Putamen (tissue), 1 donor: ENCODE results near the gene GJD4.

Experiments
- DNase-seq: peaks from one replicate; pipeline ENCODE4 v3.0.0-alpha.2; 2016; ENCODE audit warnings: low spot score

GJD4 gene

DNA sequence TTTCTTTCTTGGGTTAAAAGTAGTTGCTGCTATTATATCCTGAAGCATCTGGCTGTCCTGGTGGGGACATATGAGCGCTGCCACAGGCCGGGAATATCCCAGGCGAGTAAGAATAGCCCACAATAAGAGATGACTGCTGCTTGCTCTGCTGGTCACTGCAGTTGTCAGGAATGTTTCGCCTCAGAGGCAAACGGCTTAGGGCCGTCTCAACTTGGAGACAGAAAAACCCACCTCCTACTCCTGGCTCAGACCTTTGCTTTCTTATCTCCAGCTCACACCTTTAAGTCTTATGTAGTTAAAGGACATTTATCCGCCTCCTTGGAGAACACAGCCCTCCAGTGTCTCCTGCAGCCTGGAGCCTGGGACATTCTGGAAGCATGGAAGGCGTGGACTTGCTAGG, at the start of gene GJD4:
Gene GJD4 (plus strand): TSS at position 151 of the 400 bp plus-strand sequence. CDS start 227 bp downstream, at position 378.
- DNase-seq = no peak

- no peak for DNase-seq
Observed at GRCh38 chr10:35555962-35556930, 48.9 kb upstream of the GJD4 start.

DNA sequence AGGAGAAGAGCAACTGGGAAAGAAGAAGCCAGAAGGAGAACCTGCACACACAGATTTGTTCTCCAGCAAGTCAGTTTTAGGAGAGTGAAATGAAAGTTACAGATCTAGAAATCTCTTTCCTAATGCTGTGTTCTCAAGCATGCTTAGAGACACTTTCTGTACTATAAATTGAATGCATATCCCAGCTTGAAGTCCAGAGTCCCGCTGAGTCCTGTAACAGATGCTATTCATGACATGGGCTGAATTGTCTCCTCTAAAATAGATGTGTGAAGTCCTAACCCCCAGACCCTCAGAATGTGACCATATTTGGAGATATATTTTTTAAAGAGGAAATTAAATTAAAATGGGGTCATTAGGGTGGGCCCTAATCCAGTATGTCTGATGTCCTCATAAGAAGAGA, 46.9 kb upstream of the GJD4 start:
- no peak for DNase-seq

GRCh38 chr10:35559416-35559815, 45.7 kb upstream of the GJD4 start:
- DNase-seq = no peak

GRCh38 chr10:35561715-35562114, 43.4 kb upstream of the GJD4 start:
- peak; percentile 75 for DNase-seq

DNA sequence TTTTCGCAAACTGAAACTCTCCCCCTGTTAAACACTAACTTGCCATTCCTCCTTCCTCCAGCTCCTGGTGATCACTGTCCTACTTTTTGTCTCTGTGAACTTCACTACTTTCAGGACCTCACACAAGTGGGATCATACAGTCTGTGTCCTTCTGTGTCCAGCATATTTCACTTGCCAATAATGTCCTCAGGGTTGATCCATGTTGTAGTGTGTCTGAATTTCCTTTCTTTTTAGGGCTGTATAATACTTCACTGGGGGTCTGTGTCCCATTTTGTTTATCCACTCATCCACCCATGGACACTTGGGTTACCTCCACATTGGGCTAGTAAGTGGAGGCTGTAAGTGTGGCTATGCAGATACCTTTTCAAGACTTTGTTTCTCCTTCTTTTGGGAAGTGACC, 42.7 kb upstream of the GJD4 start:
- DNase-seq = no peak

DNA sequence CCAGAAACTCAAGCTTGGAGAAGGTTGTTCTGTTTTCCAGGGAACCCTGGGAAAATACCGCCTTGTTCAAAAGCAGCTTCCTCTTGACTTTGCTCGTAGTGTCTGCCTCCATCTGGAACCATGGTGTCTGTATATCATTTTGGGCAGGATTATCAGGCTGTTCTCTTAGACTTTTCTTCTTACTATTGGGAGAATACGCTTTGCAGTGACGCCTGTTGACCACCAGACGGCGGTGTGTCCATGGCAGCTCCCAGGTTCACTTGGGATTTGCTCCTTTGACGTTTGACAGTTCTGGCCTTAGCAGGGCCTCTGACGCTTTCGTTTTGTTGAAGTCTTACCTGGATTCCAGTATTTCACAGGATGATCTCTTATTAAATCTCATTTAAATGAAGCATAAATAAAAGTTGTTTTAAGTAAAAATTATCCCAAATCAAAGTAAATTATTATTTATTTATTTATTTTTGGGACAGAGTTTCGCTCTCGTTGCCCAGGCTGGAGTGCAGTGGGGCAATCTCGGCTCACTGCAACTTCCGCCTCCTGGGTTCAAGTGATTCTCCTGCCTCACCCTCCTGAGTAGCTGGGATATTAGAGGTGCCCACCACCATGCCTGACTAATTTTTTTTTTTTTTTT, 41.8 kb upstream of the GJD4 start:
- DNase-seq = peak; percentile 56

- DNase-seq = no peak
Observed at GRCh38 chr10:35564341-35564968, 40.7 kb upstream of the GJD4 start.

- peak; percentile 36 for DNase-seq
Observed at GRCh38 chr10:35565602-35566081, 39.5 kb upstream of the GJD4 start.

DNA sequence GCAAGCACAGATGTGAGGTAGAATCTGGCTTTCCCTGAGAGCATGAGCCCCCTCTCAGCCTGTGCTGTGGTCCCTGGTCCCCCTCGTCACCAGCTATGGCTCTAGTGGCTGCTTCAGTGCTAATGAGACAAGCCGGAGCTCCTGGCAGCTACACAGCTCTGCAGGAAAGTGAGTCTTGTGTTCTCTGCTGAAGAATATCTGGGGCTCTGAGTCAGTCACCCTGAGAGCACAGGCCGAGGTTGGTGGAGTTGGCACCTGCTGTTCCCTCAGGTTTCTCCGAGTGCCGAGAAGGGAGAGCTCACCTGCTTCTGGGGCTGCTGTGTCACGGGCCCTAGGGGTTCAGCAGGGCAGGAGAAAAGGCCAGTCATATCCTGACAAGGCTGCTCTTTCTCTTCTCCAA, 37.2 kb upstream of the GJD4 start:
- no peak for DNase-seq

DNA sequence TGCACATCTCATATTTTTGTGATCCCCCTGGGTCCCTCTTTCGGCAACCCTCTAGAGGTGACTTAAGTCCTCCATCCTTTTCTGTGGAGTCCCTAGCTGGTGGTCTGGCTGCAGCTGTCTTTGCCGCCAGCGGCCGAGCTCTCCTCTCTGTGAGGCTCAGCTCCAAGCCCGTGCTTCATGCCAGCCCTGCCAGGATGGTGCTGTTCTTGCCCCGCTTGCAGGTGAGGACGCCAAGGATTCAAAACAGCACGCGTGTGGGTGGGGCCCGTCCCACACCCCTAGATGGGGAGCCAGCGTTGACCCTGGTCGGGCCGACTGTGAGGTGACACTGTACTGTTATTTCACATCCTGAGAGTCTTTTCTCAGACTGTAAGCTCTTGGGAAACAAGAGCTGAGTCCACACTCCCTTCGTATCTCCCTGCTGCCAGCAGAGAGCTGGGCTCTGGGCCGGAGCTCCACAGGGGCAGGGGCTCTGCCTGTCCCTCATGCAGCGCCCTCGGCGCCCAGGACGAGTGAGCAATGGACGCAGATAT, 36.6 kb upstream of the GJD4 start:
- no peak for DNase-seq

GRCh38 chr10:35569111-35569707, 35.9 kb upstream of the GJD4 start:
- DNase-seq = no peak

DNA sequence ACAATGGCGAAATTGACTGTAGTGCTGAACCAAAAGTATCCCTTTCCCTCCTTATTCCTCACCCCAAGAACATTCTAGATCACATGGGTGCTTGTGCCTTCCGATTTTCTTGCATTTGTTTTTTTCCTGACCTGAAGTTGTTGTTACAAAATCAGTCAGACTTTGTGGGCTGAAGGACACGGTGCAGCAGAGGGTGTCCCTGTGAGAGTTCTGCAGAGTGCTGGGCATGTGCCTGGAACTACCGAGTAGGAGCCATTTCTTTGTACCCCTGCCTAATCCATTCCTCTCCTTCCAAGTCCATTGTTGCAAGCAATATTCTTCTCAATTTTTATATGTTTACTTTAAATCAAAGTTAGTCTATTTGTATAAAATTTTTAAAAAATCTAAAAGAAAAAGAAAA, 35.3 kb upstream of the GJD4 start:
- DNase-seq = no peak

GRCh38 chr10:35570397-35570796, 34.7 kb upstream of the GJD4 start:
- no peak for DNase-seq

DNA sequence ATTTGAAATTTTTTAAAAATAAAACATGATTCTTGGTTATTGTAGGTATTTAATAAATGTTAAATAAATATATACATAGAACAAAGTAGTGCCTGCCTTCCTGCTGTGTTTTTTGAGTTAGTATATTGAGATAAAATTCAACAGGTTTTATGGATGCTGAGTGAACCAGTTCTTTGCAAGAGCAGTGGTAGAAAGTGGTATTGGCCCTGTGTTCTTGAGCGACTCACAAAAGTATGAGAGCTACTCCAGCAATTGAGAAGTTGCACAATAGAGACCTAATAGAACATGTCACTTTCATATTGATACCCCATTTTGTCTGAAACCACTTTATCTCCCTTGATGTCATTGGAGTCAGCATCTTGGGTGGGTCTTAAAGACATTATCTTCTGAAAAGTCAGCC, 32.6 kb upstream of the GJD4 start:
- no peak for DNase-seq

GRCh38 chr10:35573796-35574195, 31.3 kb upstream of the GJD4 start:
- DNase-seq = no peak

DNA sequence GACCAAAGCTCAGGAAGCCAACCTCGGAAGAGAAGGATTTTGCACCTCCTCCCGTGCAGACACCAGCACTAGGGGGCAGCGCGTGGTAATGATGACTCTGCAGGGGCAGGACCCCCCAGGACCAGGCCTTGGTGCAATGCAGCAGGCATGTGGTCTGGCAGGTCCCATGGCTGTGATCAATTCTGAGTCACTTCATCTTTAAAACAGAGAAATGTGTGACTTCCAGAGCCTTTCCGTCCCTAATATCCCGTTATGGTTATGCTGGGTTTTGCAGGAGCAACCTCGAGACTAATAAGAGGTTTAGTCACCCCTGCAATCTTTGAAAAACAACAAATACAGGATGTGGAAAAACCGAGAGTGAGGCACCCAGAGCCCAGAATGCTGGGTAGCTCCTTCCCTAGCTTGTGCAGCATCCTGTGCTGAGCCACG, 30.2 kb upstream of the GJD4 start:
- DNase-seq = no peak

DNA sequence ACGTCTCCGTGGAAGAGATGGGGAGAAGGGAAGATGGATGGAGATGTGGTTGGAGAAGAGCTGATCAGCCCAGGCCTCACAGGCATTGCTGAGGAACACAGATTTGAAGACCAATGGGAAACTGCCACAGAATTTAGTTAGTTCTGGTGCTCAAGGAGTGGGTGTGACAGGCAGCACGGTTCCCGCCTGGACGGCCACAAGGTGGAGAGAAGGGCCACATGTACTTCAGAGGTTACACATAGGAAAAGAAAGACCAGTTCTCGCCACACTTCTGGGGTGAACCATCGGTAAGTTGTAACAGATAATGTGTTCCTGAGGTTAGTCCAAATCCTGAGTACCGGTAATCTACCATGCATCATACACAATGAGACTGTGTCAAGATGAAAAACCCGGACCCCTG, 29.5 kb upstream of the GJD4 start:
- DNase-seq = no peak

DNA sequence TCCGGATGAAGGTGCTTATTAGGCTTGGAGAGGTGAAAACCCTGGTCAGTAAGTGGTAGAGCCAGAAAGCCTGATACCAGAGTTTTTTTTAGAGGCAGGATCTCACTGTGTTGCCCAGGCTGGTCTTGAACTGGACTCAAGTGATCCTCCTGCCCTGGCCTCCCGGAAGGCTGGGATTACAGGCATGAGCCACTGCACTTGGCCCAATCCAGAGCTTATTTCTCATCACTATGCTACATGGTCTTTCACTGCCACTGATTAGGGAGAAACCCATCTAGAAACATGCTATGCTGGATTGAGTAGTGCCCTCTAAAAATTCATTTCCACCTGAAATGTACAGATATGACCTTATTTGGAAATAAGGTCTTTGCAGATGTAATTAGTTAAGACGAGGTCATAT, 28.4 kb upstream of the GJD4 start:
- DNase-seq = no peak

DNA sequence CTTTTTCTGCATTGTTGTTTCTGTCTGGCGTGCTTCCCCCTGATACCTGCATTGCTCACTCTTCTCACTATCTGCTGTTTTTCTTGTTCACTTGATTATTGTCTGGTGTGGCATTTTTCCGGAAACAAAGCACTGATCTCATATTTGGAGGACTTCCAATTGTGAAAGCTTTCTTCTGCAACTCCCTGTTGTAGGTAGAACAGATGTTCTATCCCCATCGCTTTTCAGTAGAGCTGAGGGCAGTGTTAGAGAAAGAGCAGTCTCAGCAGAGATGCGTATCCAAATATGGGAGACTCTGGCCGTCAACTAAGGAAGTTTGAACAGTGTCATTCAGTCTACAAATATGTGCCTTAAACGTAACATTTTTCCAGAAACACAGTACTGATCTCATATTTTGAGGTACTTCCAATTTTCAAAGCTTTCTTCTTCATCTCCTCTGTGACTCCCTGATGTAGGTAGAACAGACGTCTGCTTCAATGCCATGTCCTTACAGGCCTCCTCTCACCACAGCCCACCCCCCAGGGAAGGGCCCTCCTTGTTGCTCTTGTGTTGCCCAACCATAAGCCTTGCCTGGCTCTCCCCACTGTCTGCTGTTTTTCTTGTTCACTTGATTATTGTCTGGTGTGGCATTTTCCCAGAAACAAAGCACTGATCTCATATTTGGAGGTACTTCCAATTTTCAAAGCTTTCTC, 27.1 kb upstream of the GJD4 start:
- no peak for DNase-seq

GRCh38 chr10:35578618-35578956, 26.6 kb upstream of the GJD4 start:
- DNase-seq = no peak

- no peak for DNase-seq
Observed at GRCh38 chr10:35579116-35579515, 26.0 kb upstream of the GJD4 start.
